Measurements from ENCODE around the gene DPH3. TPM values are rescaled to one million over a fixed set of nuclear protein-coding genes. Genes with fewer than 3 reads are reported as not detected.

DPH3 gene
- polyA plus RNA-seq, 1 experiment = 31.4 TPM

DNA sequence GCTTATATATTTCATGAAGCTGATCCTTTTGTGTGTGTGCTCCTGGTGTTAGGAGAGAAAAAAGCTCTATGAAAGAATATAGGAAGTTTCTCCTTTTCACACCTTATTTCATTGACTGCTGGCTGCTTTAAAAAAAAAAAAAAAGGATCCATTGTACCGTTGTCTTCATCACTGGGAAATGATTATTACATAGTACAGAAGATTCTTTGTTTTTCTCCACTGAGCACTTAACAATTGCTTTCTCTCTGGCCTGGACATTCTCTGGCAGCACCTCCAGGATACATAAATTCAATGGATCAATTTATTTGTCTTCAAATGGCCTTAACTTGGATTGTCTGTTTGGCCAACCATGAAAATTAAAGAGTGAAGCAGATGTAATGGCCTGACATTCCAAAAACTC is 37.2 kb downstream of the DPH3 start:
- DNase-seq (ENCODE audit: low read depth, low spot score) = no peak
- CTCF ChIA-PET = interaction anchor here (0.7 kb wide), 1 partner anchor 412 kb away, joined by 7 read pairs; no protein-coding TSS in a partner anchor

GRCh38 chr3:16224325-16224724 is 40.4 kb downstream of the DPH3 start:
- CTCF ChIA-PET = no interaction called here
- POLR2A ChIA-PET = no interaction called here
- TF ChIP-seq, protein P1, sequence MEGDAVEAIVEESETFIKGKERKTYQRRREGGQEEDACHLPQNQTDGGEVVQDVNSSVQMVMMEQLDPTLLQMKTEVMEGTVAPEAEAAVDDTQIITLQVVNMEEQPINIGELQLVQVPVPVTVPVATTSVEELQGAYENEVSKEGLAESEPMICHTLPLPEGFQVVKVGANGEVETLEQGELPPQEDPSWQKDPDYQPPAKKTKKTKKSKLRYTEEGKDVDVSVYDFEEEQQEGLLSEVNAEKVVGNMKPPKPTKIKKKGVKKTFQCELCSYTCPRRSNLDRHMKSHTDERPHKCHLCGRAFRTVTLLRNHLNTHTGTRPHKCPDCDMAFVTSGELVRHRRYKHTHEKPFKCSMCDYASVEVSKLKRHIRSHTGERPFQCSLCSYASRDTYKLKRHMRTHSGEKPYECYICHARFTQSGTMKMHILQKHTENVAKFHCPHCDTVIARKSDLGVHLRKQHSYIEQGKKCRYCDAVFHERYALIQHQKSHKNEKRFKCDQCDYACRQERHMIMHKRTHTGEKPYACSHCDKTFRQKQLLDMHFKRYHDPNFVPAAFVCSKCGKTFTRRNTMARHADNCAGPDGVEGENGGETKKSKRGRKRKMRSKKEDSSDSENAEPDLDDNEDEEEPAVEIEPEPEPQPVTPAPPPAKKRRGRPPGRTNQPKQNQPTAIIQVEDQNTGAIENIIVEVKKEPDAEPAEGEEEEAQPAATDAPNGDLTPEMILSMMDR (IDR thresholded peaks at IDR 0.05; ENCODE audit: low read depth, low read length) = no peak

More for the DNA sequence above, 37.2 kb downstream of the DPH3 start:
- Histone ChIP-seq H3K9me3 (ENCODE audit: control insufficient read depth, insufficient read depth, low read length) (no peaks in the 10 kb centered on the region), H3K27me3 (ENCODE audit: control insufficient read depth, insufficient read depth, low read length) (no peaks in the 10 kb centered on the region), H3K27ac (ENCODE audit: low read depth, low read length) (no peak overlapping the region), H3K4me3 (ENCODE audit: low read depth, low read length) (no peak overlapping the region)
- POLR2A ChIA-PET = no interaction called here
- TF ChIP-seq, protein P1 (IDR thresholded peaks at IDR 0.05; ENCODE audit: low read depth, low read length) = no peak

GRCh38 chr3:16222547-16222946 is 42.2 kb downstream of the DPH3 start:
- ChIA-PET POLR2A (interaction anchor here (1.0 kb wide), 1 partner anchor 9 kb away, joined by 3 read pairs; no protein-coding TSS in a partner anchor), CTCF (no interaction called here)
- Histone ChIP-seq H3K27me3 (ENCODE audit: control insufficient read depth, insufficient read depth, low read length) (no peaks in the 10 kb centered on the region), H3K27ac (ENCODE audit: low read depth, low read length) (no peak overlapping the region), H3K9me3 (ENCODE audit: control insufficient read depth, insufficient read depth, low read length) (no peaks in the 10 kb centered on the region), H3K4me3 (ENCODE audit: low read depth, low read length) (no peak overlapping the region)
- no peak for DNase-seq (ENCODE audit: low read depth, low spot score)
- TF ChIP-seq, protein P1 (IDR thresholded peaks at IDR 0.05; ENCODE audit: low read depth, low read length) = no peak

More at GRCh38 chr3:16224325-16224724, 40.4 kb downstream of the DPH3 start:
- Histone ChIP-seq H3K9me3 (ENCODE audit: control insufficient read depth, insufficient read depth, low read length) (no peaks in the 10 kb centered on the region), H3K27ac (ENCODE audit: low read depth, low read length) (no peak overlapping the region), H3K27me3 (ENCODE audit: control insufficient read depth, insufficient read depth, low read length) (no peaks in the 10 kb centered on the region), H3K4me3 (ENCODE audit: low read depth, low read length) (no peak overlapping the region)
- DNase-seq (ENCODE audit: low read depth, low spot score) = no peak

DNA sequence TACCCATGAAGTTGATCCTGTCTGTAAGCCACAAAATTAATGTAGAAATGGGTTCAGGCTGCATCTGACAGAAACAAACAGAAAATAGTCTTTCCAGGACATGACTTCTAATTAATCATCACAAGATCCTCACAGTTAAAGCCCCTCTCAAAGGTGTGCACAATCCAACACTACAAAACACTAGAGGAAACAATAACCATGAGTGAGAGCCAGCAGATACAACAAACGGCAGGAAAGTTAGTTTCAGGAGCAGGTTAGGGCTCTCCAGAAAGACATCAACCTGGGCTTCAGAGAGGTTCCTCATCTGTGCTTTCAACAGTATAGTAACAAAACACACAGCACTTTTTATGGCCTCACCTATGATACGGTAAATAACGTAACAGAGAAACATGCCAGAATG is 42.8 kb downstream of the DPH3 start:
- H3K4me3 ChIP-seq (ENCODE audit: low read depth, low read length) = no peak overlapping the region

DNA sequence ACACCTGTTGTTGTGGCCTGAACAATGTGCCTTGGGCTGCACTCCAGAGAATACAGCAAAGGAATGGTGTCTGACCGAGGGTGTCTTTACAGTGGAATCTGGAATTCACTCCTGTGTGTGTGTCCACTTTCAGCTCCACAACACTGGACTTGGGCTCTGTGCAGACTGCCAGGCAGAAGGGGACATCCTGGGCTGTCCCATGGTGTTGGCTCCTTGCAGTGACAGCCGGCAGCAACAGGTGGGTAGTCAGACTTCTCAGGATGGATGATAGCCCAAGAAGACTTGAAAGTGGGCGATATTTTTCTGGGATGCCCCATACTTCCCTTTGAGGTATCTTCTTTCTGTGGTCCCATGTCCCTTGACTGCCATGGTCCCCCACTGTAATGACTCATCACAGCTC is 45.0 kb downstream of the DPH3 start:
- Histone ChIP-seq H3K9me3 (ENCODE audit: control insufficient read depth, insufficient read depth, low read length) (no peaks in the 10 kb centered on the region), H3K27ac (ENCODE audit: low read depth, low read length) (no peak overlapping the region), H3K27me3 (ENCODE audit: control insufficient read depth, insufficient read depth, low read length) (no peaks in the 10 kb centered on the region), H3K4me3 (ENCODE audit: low read depth, low read length) (no peak overlapping the region)
- CTCF ChIA-PET = no interaction called here
- TF ChIP-seq, protein P1 (IDR thresholded peaks at IDR 0.05; ENCODE audit: low read depth, low read length) = no peak
- POLR2A ChIA-PET = no interaction called here
- DNase-seq (ENCODE audit: low read depth, low spot score) = no peak

More for the DNA sequence above, 42.8 kb downstream of the DPH3 start:
- H3K9me3 ChIP-seq (ENCODE audit: control insufficient read depth, insufficient read depth, low read length) = no peaks in the 10 kb centered on the region
- POLR2A ChIA-PET = interaction anchor here (1.0 kb wide), 1 partner anchor 9 kb away, joined by 3 read pairs; no protein-coding TSS in a partner anchor
- DNase-seq (ENCODE audit: low read depth, low spot score) = no peak
- CTCF ChIA-PET = no interaction called here
- H3K27me3 ChIP-seq (ENCODE audit: control insufficient read depth, insufficient read depth, low read length) = no peaks in the 10 kb centered on the region
- TF ChIP-seq, protein P1 (IDR thresholded peaks at IDR 0.05; ENCODE audit: low read depth, low read length) = no peak
- no peak overlapping the region for H3K27ac ChIP-seq (ENCODE audit: low read depth, low read length)
